Fibroblast of lung (primary cell): ENCODE data around the gene BAZ2B. TPM values are rescaled to one million over a fixed set of nuclear protein-coding genes. Genes with fewer than 3 reads are reported as not detected.

Experiments used
- DNase-seq, 2 donors: peaks; one replicate each; pipeline versions ENCODE4 v3.0.0 to v3.0.0-alpha.2; 2010; ENCODE audit warnings: low read depth in 2 of 2
- H2AFZ ChIP-seq: 2 replicates; pipeline ENCODE4 v1.5.1; 2012; ENCODE audit warnings: low read length, control low read depth, inconsistent platforms
- H3K27ac ChIP-seq: 2 replicates; pipeline ENCODE4 v1.5.1; 2011; ENCODE audit warnings: low read length, control low read depth; ENCODE audit not compliant: insufficient read depth
- H3K27me3 ChIP-seq: 2 replicates; pipeline ENCODE4 v1.5.1; 2011; ENCODE audit warnings: mild to moderate bottlenecking, low read length; ENCODE audit not compliant: control insufficient read depth, insufficient read depth
- H3K36me3 ChIP-seq: 2 replicates; pipeline ENCODE4 v1.5.1; 2011; ENCODE audit warnings: low read length; ENCODE audit not compliant: control insufficient read depth, insufficient read depth
- H3K4me1 ChIP-seq: 2 replicates; pipeline ENCODE4 v1.5.1; 2011; ENCODE audit warnings: low read length; ENCODE audit not compliant: control insufficient read depth, insufficient read depth; ENCODE audit errors: extremely low read depth
- H3K4me2 ChIP-seq: 2 replicates; pipeline ENCODE4 v1.5.1; 2011; ENCODE audit warnings: low read length, control low read depth; ENCODE audit not compliant: insufficient read depth; ENCODE audit errors: extremely low read depth
- H3K4me3 ChIP-seq, 4 experiments: fragments of 200-600 bp in 1 of 4; sonication (generic) in 1 of 4; replicated peaks in 1 of 4; 2 replicates each; pipeline ENCODE4 v1.5.1; 2011 to 2016; ENCODE audit warnings: low read length in 4 of 4, low read depth in 3 of 4, mild to moderate bottlenecking in 3 of 4, control low read depth in 2 of 4, inconsistent platforms in 1 of 4, mixed read lengths in 1 of 4; ENCODE audit not compliant: insufficient read depth in 1 of 4; ENCODE audit errors: control extremely low read depth in 1 of 4
- H3K79me2 ChIP-seq: 2 replicates; pipeline ENCODE4 v1.5.1; 2012; ENCODE audit warnings: mild to moderate bottlenecking, low read length, inconsistent platforms; ENCODE audit not compliant: control insufficient read depth, insufficient read depth
- H3K9ac ChIP-seq: 2 replicates; pipeline ENCODE4 v1.5.1; 2011; ENCODE audit warnings: mild to moderate bottlenecking, low read length, control low read depth; ENCODE audit not compliant: insufficient read depth
- H3K9me3 ChIP-seq: 2 replicates; pipeline ENCODE4 v1.5.1; 2012; ENCODE audit warnings: low read depth, low read length; ENCODE audit not compliant: control insufficient read depth, insufficient read depth
- H4K20me1 ChIP-seq: 2 replicates; pipeline ENCODE4 v1.5.1; 2011; ENCODE audit warnings: low read length; ENCODE audit not compliant: control insufficient read depth, insufficient read depth; ENCODE audit errors: extremely low read depth
- EZH2 ChIP-seq: IDR thresholded peaks from 2 replicates; pipeline ENCODE4 v1.5.1; 2012; ENCODE audit warnings: low read length, control low read depth, mild to moderate bottlenecking; ENCODE audit errors: missing control alignments
- polyA plus RNA-seq, 2 donors: library from polyadenylated mRNA; depleted of rRNA in 1 of 2; stranded (reverse) in 1 of 2; unstranded in 1 of 2; fragments of >200 nt; gene quantifications; 2 replicates each; pipeline ENCODE4 v1.2.1, GENCODE V29; 2011 to 2012; ENCODE audit warnings: missing spikeins in 1 of 2
- total RNA-seq: library from RNA; depleted of rRNA; stranded (reverse); fragments of >200 nt; gene quantifications from 2 replicates; pipeline ENCODE4 v1.2.1, GENCODE V29; 2014
- TF ChIP-seq, protein P1 (sequence below), 2 donors: IDR thresholded peaks in 1 of 2; conservative IDR thresholded peaks in 1 of 2; 1 replicate in 1 of 2; 2 replicates in 1 of 2; pipeline ENCODE4 v1.5.1; 2011 to 2012; ENCODE audit warnings: low read length in 2 of 2, control low read depth in 1 of 2, inconsistent platforms in 1 of 2, low read depth in 1 of 2, mild to moderate bottlenecking in 1 of 2

BAZ2B gene
- total and polyA plus RNA-seq, 2 donors (not counting 1 experiment from before 2014, with no cell fraction given), result 28.0 to 61.8 TPM

DNA sequence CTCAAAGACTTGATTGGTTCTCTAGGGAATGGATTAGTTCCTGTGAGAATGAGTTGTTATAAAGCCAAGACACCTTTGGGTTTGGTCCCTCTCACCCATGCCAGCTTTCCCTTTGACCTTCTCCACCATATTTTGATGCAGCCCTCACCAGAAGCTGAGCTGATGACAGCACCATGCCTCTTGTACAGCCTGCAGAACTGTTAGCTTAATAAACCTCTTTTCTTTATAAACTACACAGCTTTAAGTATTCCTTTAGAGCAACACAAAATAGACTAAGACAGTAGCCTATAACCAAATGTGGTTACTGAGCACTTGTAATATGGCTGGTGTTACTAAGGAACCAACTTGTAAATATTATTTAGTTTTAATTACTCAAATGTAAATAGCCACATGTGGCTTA, 55.1 kb downstream of the BAZ2B start:
- Histone ChIP-seq H3K27me3 (no peaks in the 10 kb centered on the region), H3K27ac (no peak overlapping the region), H3K79me2 (no peaks in the 10 kb centered on the region), H3K4me2 (no peak overlapping the region), H2AFZ (no peak overlapping the region), H3K36me3 (no peaks in the 10 kb centered on the region), H3K4me1 (peaks cover 2% of the 10 kb centered on the region), H4K20me1 (no peaks in the 10 kb centered on the region), H3K4me3 (no peak overlapping the region), H3K9me3 (no peaks in the 10 kb centered on the region), H3K9ac (no peak overlapping the region)
- DNase-seq, result no peak
- TF ChIP-seq EZH2, result no peak
- TF ChIP-seq, protein P1, sequence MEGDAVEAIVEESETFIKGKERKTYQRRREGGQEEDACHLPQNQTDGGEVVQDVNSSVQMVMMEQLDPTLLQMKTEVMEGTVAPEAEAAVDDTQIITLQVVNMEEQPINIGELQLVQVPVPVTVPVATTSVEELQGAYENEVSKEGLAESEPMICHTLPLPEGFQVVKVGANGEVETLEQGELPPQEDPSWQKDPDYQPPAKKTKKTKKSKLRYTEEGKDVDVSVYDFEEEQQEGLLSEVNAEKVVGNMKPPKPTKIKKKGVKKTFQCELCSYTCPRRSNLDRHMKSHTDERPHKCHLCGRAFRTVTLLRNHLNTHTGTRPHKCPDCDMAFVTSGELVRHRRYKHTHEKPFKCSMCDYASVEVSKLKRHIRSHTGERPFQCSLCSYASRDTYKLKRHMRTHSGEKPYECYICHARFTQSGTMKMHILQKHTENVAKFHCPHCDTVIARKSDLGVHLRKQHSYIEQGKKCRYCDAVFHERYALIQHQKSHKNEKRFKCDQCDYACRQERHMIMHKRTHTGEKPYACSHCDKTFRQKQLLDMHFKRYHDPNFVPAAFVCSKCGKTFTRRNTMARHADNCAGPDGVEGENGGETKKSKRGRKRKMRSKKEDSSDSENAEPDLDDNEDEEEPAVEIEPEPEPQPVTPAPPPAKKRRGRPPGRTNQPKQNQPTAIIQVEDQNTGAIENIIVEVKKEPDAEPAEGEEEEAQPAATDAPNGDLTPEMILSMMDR (conservative IDR thresholded peaks at IDR 0.05 in 1 of 2, IDR thresholded peaks at IDR 0.05 in 1 of 2; ENCODE audit: low read depth in 1 of 2, low read length in 2 of 2), result no peak

DNA sequence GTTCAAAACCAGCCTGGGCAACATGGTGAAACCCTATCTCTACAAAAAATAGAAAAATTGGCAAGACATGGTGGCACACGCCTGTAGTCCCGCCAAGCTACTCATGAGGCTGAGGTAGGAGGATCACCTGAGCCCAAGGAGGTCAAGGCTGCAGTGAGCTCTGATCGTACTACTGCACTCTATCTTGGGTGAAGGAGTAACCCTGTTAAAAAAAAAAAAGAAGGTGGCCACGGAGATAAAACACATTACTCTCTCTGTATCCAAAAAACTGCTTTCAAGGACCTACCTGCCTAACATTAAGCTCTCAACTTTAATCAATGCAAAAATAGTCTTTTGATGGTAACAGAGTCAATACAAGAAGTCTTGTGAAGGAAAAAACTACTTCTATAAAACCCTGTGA, 57.3 kb downstream of the BAZ2B start:
- no peaks in the 10 kb centered on the region for H4K20me1 ChIP-seq
- TF ChIP-seq, protein P1 (conservative IDR thresholded peaks at IDR 0.05 in 1 of 2, IDR thresholded peaks at IDR 0.05 in 1 of 2; ENCODE audit: low read depth in 1 of 2, low read length in 2 of 2), result no peak
- TF ChIP-seq EZH2, result no peak
- no peaks in the 10 kb centered on the region for H3K27me3 ChIP-seq
- H3K36me3 ChIP-seq, result no peaks in the 10 kb centered on the region
- no peak overlapping the region for H3K4me2 ChIP-seq
- no peaks in the 10 kb centered on the region for H3K4me1 ChIP-seq
- no peaks in the 10 kb centered on the region for H3K9me3 ChIP-seq
- H2AFZ ChIP-seq, result no peak overlapping the region
- no peak overlapping the region for H3K4me3 ChIP-seq
- DNase-seq, result no peak
- H3K79me2 ChIP-seq, result no peaks in the 10 kb centered on the region
- no peak overlapping the region for H3K27ac ChIP-seq
- no peak overlapping the region for H3K9ac ChIP-seq

DNA sequence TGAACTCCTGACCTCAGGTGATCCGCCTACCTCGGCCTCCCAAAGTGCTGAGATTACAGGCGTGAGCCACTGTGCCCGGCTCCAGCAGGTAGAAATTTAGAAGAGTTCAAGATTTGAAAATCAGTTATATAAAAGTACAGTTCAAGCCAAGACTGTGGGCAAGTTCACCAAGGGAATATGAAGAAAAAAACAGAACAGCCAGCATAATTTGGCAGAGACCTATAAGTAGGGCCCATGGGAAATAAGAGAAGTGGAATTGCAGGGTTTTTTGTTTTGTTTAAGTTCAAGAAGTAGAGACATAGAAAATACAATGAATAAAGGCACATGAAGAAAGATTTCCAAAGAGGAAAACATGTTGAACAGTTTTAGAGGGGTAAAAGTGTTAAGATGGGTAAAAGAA, 57.9 kb downstream of the BAZ2B start:
- H3K4me3 ChIP-seq, result no peak overlapping the region
- H3K79me2 ChIP-seq, result no peaks in the 10 kb centered on the region
- TF ChIP-seq, protein P1 (conservative IDR thresholded peaks at IDR 0.05 in 1 of 2, IDR thresholded peaks at IDR 0.05 in 1 of 2; ENCODE audit: low read depth in 1 of 2, low read length in 2 of 2), result no peak
- TF ChIP-seq EZH2, result no peak
- H2AFZ ChIP-seq, result no peak overlapping the region
- no peak overlapping the region for H3K9ac ChIP-seq
- H3K9me3 ChIP-seq, result no peaks in the 10 kb centered on the region
- DNase-seq, result no peak
- no peak overlapping the region for H3K27ac ChIP-seq
- no peaks in the 10 kb centered on the region for H3K4me1 ChIP-seq
- no peak overlapping the region for H3K4me2 ChIP-seq
- H3K36me3 ChIP-seq, result no peaks in the 10 kb centered on the region
- H3K27me3 ChIP-seq, result no peaks in the 10 kb centered on the region
- H4K20me1 ChIP-seq, result no peaks in the 10 kb centered on the region
